Activated effector memory CD4-positive, alpha-beta T cell treated with anti-CD3 and anti-CD28 coated beads, Interleukin-2, amount 50 U/mL, for 16 hours (primary cell): ENCODE data around the gene FGF2.

Source experiments
- DNase-seq: peaks from one replicate; pipeline ENCODE4 v3.0.0-alpha.2; 2020

Gene FGF2

GRCh38 chr4:122896270-122896669 is 69.6 kb downstream of the FGF2 start:
- DNase-seq: no peak

DNA sequence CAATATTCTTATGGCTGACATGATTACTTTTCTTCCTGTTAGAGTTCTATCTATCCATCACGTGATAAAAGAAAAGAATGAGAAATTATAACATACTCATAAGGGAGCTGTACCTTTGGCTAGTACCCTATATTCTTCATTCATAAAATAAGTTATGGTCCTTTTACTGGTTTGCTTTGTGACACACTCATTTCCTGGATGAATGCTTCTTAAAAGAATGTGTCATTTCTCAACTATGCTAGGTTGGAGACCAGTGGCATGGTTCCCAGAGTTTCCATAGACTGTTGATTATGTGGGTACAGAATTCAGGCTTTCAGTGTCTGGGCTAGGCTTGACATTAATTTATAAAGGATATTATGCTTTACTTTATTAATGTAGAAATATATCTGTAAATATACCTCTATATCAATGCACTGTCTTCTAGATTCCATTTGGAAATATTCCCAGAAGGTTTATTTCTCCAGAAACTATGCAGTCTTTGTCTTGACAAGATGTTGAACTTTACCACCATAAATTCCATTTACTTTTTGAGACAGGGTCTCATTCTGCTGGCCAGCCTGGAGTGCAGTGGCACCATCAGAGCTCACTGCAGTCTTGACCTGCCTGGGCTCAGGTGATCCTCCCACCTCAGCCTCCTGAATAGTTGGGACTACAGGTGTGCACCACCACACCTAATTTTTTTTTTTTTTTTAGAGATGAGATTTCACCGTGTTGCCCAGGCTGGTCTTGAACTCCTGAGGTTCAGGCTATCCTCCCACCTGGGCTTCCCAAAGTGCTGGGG is 71.9 kb downstream of the FGF2 start:
- no peak for DNase-seq

- DNase-seq: no peak
These were observed 73.1 kb downstream of the FGF2 start for GRCh38 chr4:122899682-122900081.

DNA sequence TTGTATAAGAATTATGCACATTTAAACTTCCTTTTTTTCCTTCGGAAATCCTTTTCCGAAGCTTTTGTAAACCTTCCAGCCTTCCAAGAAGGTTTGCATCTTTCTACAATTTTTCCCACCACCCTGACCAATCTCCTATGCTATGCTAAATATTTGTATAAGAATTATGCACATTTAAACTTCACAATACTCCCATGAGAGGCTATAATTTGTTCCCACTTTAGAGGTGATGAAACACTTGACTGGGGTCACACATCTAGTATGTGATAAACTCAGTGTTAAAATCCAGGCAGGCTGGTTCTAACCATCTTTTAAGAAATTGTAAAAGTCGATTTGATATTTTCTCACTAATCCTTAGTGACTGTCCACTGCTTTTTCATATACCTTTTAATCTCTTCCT is 73.7 kb downstream of the FGF2 start:
- DNase-seq: no peak

- DNase-seq: no peak
These were observed 74.8 kb downstream of the FGF2 start for GRCh38 chr4:122901247-122902010.

- DNase-seq: no peak
These were observed 77.2 kb downstream of the FGF2 start for GRCh38 chr4:122903766-122904288.

DNA sequence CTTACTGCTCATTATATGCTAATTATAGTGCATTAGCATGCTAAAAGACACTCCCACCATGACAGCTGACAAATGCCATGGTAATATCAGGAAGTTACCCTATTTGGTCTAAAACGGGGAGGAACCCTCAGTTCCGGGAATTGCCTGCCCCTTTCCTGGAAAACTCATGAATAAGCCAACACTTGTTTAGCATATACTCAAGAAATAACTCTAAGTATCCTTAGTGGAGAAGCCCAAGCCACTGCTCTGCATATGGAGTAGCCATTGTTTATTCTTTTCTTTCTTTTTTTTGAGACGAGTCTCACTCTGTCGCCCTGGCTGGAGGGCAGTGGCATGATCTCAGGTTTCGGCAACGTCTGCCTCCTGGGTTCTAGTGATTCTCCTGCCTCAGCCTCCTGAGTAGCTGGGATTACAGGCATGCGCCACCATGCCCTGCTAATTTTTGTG is 80.3 kb downstream of the FGF2 start:
- DNase-seq: no peak

DNA sequence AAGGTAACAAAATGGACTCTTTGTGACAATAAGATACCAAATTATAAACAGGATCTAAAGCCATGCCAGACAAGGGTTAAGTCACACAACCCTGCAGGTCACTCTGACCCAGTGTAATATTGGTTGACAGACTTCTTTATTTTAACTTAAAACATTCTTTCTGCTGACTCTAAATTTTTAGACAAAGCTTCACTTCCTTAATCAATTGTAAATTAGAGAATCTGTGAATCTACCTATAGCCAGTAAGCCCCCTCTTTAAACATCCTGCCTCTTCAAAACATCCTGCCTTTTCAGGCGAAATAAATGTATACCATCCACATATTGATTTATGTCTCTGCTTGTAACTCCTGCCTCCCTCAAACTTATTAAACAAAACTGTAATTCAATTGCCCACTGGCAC is 81.6 kb downstream of the FGF2 start:
- no peak for DNase-seq

DNA sequence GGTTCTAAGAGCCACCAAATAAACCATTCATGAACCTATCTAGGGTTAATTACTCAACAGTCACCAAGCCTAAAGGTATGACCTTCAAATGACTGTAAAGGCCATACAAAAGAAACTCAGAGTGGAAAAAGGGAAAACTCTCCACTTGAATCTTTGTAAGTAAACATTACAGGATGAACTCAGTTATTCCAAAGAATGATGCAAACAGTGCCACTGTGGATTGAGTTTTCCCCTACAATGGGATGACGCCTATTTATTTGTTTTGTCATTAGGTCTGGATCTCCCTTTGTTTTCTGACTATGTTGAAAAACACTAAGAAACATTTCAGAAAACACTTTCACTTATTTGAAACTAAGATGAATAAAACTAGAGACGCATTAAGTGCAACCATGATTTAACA is 83.1 kb downstream of the FGF2 start:
- no peak for DNase-seq

DNA sequence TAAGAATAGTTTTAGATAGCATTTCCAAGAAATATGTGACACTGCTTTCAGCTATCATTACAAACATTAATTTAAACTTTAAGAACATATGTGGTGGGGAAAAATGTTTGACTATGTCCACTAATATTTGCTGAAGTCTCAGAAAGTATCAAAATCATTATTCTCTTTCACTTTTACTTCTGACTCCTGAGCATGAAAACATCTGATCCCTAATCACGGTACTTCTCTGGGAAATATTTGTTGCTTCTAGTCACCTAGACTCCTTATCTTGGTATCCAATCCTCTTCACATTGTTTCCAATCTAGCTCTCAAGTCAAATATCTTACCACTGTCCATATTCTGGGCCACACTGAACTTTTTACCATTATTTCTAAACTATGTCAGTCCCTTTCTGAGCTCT is 85.0 kb downstream of the FGF2 start:
- DNase-seq: no peak

GRCh38 chr4:122912810-122913575 is 86.4 kb downstream of the FGF2 start:
- DNase-seq: no peak

GRCh38 chr4:122914292-122914904 is 87.8 kb downstream of the FGF2 start:
- DNase-seq: no peak

GRCh38 chr4:122914938-122915337 is 88.3 kb downstream of the FGF2 start:
- DNase-seq: no peak

DNA sequence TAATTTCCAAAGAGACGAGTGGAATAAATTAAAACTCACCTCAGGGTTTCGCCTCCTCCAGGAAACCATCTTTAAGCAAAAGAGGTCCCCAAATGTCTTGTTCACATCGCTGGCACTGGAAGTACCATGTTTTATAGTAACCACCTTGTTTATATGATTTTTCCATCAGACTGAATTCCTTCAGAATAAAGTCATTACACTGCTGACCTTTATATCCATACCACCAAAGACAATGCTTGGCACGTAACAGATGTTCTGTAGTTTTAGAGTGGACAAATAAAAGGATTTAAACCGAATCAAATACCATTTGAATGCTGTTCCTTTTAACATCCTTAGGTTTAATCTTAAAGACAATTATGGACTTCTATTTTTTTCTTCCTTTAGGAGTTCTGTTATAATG is 91.1 kb downstream of the FGF2 start:
- no peak for DNase-seq

DNA sequence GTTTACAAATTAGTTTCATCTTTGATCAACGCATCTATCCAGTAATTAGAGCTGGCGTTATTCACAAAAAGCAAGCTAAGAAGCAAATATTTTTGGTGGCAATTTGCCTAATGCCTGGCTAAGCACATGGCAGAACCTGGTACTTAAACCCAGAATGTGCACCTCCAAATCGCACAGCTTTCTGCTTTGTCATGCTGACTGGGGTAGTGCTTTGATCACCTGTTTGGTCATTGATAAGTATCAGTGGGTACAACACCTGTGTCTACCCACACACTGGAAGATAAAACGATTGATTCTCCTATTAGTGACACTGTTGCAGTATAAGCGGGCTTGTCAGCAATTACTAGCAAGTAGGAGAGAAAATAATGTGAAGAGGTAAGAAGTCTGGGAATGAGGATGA is 93.8 kb downstream of the FGF2 start:
- no peak for DNase-seq

DNA sequence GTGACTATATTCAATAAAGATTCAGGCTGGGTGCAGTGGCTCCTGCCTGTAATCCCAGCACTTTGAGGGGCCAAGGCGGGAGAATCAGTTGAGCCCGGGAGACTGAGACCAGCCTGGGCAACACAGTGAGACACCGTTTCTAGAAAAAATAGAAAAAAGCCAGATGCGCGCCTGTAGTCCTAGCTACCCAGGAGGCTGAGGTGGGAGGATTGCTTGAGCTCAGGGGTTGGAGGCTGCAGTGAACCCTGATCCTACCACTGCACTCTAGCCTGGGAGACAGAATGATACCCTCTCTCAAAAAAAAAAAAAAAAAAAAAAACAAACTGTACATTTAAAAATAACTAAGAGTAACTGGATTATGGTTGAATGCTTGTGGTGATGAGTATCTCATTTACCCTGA is 94.7 kb downstream of the FGF2 start:
- DNase-seq: no peak

- DNase-seq: peak; percentile 76
These were observed 95.6 kb downstream of the FGF2 start, which contains the start of gene NUDT6 for GRCh38 chr4:122921971-122922876. TSS of gene NUDT6 (minus strand) at chr4:122922597. CDS start at chr4:122922572, 25 bp downstream.

DNA sequence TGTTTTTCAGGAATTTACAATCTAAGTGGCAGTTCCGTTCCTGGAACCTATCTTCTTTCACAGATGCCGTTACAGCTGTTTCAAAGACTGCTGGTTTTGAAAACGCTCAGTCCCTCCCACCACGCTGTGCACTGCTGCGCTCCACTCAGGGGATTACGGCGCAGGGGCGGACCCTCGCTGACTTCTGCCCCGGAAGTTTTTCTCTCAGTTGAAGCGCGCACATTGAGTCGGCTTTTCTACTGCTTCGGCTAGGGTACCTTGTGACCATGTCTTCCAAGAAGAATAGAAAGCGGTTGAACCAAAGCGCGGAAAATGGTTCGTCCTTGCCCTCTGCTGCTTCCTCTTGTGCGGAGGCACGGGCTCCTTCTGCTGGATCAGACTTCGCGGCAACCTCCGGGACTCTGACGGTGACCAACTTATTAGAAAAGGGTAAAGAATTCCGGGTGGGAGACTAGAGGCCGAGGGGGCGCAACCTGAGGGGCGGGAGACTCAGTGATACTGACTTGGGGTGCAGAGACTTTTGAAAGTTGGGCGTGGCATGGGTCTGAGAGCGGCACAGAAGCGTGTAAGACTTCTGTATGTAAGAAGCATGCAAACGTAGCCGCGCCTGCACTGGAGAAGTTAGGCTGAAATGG is 96.4 kb downstream of the FGF2 start:
- peak; percentile 95 for DNase-seq

- no peak for DNase-seq
These were observed 102.3 kb downstream of the FGF2 start for GRCh38 chr4:122928930-122929329.

- no peak for DNase-seq
These were observed 104.2 kb downstream of the FGF2 start for GRCh38 chr4:122930862-122931261.

- DNase-seq: no peak
These were observed 106.1 kb downstream of the FGF2 start for GRCh38 chr4:122932763-122933162.
